NCI-H2107 (cell line): ENCODE results near the gene SCAMP3.
"Not testable (repeated sequence)": the region's sequence is repeated elsewhere in the genome, so short reads cannot be mapped to it uniquely, and the experiment has no call there.

Experiments used
- DNase-seq: peaks from one replicate; lab custom pipeline; 2025; lab: John Stamatoyannopoulos, UW

Gene SCAMP3

DNA sequence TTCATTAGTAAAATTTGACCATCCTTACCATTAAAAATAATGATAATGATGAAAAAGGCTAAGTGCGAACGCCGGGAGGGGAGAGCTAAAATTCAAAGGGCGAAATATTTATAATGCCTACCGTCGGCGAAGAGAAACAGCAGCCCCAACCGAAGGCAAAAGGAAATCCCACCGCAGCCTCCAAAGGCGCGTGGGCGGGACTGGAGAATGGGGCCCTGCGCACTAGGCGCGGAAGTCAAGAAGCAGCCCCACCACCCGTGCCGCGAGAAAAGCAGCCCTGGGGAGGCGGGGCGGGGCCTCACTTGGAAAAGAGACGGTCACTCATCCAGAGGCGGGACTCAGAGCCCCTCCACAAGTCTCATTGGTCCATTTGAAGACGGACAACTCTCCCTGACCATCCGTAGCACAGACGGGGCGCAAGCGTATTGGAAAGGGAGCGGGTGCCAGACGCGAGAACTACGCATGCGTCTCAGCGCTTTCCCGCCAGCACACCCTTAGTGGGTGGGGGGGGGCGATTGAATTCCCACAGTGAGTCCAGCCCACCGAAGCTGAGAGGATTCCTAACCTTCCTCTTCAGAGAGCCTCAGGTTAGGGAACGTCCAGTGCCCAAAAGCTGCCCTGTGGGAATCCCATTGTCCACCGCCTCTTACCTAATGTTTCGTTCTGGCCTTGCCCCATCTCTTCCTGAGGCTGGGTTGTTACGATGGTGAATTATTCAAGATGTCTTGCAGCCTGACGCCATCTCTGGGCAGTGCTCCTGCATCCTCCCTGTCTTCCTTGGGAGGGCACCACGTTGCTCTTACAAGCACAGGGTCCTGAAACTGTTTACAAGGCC is 34.7 kb downstream of the SCAMP3 start:
- DNase-seq = peak; percentile 99

DNA sequence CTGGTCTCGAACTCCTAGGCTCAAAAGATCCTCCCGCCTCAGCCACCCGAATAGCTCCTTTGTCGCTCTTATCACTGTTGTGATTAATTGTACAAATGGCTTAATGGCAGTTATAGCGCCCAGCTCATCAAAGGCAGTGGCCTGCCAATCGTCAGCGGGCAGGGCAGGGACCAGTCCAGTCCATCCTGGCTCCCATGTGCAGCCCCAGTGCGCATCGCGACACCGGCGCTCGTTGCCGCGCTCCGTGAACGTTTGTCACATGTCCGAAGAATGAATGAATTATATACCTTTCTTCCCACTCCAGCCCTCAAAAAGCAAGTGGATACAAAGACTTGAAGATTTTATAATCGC is 35.3 kb downstream of the SCAMP3 start:
- DNase-seq = no peak

DNA sequence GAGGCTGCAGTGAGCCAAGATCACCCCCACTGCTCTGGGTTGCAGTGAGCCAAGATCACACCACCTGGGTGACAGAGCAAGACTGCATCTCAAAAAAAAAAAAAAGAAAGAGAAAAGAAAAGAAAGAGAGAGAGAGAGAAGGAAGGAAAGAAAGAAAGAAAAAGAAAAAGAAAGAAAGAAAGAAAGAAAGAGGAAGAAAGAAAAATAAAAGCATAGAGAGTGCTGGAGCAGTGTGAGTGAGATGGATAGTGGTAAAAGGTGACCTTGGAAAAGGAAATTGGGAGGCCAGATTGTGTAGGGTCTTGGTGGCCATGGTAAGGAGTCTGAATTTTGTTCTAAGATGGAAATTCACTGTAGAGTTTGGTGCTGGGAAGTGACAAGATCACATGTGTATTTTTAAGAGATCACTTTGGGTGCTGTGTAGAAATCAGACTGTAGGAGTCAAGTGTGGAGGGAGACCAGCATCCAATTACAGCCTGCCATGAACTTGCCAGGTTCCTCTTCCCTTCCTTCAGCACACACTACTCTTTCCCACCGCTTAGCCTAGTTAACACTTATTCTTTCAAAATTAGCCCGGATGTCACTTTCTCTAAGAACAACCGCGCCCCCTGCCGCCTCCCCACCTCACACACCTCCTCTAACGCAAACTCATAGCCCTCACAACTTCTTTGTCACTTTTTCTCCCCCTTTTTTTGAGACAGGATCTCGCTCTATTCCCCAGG is 35.8 kb downstream of the SCAMP3 start:
- peak; percentile 70 for DNase-seq

DNA sequence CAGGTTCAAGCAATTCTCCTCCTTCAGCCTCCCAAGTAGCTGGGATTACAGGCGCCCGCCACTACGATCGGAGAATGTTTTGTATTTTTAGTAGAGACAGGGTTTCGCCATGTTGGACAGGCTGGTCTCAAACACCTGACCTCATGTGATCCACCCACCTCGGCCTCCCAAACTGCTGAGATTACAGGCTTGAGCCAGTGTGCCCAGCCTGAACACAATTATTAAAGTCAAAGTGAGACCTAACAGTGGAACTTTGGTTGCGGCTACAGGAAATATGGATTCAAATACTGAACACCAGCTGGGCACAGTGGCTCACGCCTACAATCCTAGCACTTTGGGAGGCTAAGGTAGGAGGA is 36.8 kb downstream of the SCAMP3 start:
- not testable (repeated sequence) for DNase-seq

DNA sequence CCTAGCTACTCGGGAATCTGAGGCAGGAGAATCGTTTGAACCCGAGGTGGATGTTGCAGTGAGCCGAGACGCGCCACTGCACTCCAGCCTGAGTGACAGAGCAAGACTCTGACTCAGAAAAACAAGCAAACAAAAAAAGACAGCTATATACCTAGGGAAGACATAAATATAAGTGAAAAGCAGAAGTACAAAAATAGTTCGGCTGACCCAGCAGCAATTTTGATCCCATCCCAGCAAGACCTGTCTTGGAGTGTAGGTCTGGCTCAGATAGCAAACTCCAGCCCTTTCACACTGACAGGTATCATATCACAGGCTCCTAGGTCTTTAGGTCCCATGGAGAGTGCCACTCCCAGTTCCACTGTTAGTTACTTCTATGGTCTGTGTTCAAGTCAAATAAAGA is 39.1 kb downstream of the SCAMP3 start:
- no peak for DNase-seq

DNA sequence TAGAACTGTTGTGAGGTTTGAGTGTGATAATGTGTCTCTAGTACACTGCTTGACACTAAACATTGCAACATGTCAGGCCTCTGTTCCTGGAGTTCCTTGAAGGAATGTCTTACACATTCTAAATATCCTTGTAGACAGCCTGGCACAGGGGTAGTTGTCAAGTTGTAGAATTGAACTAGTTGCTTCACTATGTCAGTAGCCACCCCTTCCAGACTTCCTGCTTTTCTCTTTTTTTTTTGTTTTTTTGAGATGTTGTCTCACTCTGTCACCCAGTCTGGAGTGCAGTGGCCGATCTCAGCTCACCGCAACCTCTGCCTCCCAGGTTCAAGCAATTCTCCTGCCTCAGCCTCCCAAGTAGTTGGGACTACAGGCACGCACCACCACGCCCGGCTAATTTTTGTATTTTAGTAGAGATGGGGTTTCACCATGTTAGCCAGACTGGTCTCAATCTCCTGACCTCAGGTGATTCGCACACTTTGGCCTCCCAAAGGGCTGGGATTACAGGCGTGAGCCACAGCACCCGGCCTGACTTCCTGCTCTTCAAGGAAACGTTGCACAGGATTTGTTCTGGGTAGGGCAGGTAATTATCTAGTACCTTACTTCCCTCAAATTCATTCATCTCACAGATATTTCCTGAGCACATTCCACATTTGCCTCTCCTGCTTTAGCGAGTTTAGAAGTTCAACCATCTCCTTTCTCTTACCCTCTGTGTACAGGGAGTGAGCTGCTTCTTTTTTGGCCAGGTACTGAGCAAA is 41.8 kb downstream of the SCAMP3 start:
- not testable (repeated sequence) for DNase-seq

DNA sequence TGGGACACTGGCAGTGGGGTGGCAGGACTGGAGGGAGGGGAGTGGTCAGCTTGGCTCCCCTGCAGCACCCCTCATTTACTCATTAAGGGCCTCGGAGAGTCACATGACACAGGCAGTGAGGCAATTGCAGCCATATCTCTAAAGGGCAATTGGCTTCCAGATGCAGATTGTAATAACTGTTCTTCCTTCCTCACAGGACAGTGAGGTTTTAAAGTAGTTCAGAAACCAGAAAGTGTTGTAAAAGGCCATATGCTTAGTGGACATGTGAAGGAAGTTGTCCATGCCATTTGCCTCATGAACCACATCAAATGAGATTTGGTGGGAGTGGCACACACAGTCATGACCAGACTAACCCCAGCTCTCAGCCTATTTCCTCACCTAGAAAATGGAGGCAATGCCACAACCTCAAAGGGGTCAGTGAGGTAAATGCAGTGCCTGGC is 42.5 kb downstream of the SCAMP3 start:
- DNase-seq = no peak

DNA sequence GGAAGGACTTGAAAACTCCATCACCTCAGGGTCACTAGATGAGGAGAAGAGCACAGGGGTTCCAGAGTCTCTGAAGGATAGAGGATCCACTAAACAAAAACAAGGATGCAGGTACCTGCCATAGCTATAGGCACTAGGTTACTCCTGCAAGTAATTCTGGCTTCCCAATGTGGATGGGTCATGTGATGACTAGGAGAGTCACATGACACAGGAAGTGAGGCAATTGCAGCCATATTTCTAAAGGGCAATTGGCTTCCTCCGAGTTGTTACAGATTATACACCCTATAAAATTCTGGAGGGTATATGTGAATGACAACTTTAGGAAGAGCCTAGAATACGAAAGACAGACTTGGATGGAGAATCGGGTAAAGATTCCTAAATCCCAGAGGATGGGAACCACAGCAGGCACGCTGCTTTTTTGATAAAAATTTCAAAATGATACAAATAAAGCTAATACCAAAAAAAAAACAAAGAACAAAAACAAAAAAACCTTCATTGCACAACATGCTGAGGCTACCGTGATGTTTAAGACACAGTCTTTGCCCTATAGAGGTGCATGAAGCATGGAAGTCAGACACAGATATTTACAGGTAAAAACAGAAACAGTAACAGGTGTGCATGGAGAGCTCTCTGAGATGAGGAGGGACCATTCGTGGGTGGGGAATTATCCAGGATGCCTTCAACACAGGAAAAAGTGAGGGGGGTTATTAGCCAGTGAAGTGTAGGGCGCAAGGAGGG is 43.1 kb downstream of the SCAMP3 start:
- DNase-seq = peak; percentile 47

DNA sequence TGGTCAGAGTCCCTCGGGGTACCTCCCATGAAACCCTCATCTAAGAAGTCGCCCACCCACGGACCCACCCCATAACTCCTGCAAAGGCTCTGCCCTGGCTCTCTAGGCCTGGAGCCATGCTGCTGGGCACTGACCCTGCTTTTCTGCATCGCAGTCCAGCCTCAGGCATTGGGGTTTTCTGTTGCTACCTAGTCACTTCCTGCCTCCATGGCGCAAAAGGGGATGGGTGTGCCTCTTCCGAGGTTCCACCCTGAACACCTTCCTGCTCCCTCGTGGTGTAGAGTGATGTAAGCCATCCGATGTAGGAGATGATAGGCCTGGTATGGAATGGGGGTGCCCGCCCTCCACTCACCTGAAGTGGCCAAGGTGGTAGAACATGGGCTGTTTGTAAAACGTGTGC is 47.5 kb downstream of the SCAMP3 start:
- DNase-seq = not testable (repeated sequence)

DNA sequence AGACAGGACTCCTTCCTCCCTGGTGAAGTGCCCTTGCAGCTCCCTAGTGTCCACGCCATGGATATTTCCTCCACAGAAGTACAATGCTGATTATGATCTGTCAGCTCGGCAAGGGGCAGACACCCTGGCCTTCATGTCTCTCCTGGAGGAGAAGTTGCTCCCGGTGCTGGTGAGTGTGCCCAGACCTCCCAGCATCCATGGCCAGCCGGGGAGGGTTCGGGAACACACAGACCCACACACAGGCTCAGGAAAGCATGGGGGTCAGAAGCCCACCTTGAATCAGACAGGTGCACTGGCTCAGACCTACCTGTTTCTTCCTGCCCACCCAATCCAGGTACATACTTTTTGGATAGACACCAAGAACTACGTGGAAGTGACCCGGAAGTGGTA is 50.1 kb downstream of the SCAMP3 start:
- DNase-seq = not testable (repeated sequence)

DNA sequence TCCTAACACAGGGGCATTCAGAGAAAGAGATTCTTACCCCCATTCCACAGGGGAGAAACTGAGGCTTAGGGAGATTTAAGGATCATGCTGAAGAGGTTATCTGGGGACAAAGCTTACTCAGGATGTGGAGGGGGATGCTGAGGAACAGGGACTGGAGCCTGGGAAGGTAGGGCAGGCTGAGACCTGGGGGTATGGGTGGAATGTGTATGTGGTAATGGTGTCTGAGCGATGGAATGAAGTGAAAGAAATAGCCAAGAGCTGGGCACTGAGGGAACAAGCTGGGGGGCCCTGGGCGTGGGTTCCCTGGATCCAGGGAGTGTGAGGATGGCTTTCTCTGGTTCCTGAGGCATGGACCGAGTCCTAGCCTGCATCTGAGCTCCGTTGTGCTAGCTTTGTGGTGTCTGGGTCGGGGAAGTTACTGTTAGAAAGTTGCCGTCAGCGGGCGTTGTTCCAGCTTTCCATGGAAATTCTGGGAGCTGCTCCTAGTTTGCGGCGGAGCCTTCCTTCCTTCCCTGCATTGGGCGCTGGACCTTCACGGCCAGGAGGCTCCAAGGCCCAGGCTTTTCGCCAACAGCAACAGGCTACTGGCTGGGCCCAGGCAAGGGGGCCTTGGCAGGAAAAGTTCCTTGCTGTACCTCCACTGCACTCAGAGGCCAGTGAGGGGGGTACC is 50.6 kb downstream of the SCAMP3 start:
- not testable (repeated sequence) for DNase-seq

DNA sequence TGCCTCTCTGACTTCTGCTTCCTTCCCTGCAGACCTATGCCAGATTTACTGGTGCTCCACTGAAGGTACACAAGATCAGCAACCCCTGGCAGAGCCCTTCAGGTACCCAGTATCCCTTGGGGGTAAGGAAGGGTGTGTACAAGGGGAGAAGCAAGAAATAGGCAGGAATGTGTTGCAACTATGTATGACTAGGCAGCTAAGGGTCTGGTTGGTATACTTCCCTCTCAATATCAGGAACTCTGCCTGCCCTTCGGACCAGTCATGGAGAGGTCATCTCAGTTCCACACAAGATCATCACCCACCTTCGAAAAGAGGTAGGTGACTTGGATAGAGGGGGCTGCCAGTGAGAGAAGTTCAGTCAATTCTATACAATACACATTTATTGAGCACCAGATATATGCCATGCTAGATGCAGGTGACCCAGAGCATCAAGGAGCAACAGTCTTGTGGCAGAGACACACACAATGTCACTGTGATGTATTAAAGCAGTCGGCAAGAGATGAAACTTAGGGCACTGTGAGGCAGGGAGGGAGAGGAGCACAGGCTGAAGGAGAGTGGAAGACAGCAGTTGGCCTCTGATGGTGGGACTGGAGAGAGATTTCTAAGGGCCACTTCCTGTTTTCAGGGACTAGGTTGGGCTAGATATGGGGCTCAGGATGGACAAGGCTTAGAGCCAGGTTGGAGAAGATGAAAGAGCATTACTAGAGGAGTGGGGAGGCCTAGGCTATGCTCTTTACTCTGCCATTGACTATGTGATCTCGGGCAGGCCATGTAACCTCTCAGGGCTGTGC is 51.7 kb downstream of the SCAMP3 start:
- no peak for DNase-seq

DNA sequence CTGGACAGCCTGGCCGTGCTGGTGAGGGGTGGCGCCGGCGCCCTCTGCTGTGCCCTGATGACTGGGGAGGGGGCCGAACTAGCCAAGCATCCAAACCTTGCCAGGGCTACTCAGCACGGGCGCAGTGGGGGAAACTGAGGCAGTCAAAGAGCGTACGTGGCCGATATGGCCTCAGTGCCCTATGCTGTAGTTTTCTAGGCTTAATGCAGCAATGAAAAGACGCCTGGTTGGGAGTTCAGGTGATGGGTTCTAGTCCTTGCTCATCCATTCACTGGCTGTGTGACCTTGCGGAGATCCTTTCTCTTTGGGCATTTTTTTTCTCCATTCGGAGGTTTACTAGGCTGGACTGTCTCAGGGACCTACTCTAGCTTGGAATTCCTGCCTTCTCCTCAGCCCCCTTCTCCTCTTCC is 52.8 kb downstream of the SCAMP3 start:
- DNase-seq = no peak

DNA sequence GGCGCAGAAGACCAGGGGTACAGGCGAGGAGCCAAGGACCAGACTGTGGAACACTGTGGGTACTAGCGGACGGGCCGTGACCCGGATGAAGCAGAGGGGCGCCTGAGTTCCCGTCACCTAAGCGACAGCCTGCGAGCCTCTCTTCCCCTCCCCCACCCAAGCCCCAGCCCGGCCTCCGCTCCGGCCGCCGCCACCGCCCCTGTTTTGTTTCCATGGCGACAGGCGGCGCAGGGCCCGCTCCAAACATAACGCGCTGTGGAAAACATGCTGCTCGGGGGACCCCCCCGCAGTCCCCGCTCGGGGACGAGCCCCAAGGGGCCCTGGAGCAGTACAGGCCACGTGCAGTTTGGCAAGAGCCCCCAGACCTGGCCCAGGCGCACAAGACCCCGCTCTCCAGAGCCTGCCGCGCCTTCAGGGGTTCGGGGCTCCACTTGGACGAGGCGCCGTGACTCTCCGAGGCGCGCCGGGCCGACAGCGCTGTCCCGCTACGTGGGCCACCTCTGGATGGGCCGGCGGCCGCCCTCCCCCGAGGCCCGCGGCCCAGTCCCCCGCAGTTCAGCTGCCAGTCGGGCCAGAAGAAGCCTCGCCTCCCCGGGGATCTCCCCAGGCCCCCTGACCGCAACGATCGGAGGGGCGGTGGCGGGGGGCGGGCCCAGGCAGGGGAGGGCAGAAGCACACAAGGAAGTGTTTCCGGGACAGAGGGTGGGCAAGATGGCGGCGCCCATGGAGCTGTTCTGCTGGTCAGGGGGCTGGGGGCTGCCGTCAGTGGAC is 53.4 kb downstream of the SCAMP3 start, which contains the start of gene MTX1:
MTX1 (plus strand) TSS at position 155 of the 771 bp plus-strand sequence; CDS start at position 265, 110 bp downstream.
- DNase-seq = peak; percentile 61

DNA sequence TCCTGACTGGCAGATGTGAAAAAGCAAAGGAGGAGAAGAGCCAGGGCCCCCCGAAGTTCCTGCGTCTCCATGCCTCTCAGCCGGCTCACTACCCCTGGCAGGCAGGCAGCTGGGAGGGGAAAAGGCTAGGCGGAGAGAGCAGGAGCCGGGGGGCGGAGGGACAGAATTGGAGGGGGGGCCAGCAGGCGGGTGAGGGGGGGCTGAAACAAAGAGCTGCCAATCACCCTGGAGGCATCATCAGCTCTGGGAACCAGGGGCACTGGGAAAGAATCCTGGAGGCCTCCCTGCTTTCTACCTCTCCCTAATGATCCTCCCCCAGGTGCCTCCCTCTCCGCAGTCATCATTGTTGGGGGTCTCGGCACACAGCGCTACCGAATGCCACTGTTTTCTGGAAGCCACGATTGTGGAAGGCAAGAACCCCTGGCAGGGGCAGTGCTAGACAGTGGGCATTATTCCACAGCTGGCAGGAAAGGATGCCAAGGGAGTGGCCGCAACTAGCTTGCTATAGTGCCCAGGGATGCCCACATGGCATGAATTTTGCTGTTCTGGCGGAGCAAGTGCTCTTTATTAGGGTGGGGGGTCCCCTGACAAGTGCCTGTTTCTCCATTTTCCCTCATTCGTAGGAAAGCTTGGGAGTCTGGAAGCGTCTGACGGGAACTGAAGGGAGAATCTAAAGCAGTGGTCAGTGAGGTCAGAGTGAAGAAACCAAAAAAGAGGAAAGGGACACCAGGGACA is 54.2 kb downstream of the SCAMP3 start, which contains the start of gene THBS3:
THBS3 (minus strand) TSS at position 92 of the 735 bp plus-strand sequence; CDS start at position 71, 21 bp downstream.
- no peak for DNase-seq

DNA sequence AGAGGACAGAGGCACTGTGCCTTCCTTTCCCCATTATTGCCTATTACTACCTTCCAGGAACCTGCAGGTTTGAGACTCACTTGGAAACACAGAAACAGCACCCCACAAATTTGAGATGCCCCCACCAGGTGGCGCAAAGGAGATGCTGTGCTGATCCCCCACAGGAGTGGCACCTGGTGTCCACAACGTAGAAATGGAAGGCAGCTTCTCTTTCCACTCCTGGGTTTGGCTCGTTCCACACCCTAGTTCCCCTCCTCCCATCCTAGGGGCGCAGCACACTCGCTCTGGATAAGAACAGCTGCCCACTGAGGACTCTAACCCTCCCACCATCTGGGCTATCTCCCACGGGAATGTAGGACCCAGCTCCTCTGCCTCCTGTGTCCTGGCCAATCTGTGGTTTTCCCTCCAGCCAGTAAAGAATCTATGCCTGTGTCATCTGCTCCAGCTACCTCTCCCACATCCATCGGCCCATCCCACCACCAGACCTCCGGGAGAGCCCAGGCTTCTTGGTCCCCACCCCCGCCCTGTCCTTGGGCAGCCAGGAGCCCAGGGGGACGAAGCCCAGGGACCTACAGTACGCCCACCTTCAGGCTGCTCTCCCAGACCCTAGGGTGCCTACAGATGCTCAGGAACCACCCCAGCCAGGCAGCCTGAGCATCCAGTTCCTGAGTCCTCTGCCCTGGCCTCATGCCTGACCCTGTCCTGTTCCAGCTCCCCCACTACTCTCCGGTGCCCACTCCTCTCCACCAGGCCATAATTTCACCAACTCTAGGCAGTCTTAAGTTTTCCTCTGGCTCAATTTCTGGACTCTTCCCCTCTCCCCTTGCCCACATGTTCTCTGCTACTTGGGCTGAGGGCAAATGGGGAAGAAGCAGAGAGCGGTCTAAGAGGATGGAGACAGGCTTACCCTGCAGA is 55.0 kb downstream of the SCAMP3 start:
- DNase-seq = peak; percentile 88
